Uterus (tissue), 2 donors: ENCODE data around the gene DHODH.
"Not testable (repeated sequence)": the region's sequence is repeated elsewhere in the genome, so short reads cannot be mapped to it uniquely, and the experiment has no call there.

Source experiments
- POLR2A ChIP-seq, 2 donors: fragments of 450-650 bp; IDR thresholded peaks; one replicate each; pipeline ENCODE4 v1.6.1; 2016; ENCODE audit warnings: antibody characterized with exemption in 2 of 2, mild to moderate bottlenecking in 1 of 2, moderate library complexity in 1 of 2
- TF ChIP-seq, protein P1 (sequence below), 4 experiments: fragments of 200-600 bp in 2 of 4; fragments of 450-650 bp in 2 of 4; sonication (generic) in 2 of 4; IDR thresholded peaks; one replicate each; pipeline ENCODE4 v1.5.1; 2016 to 2019; ENCODE audit warnings: antibody characterized with exemption in 4 of 4, mild to moderate bottlenecking in 2 of 4, moderate library complexity in 1 of 4

DNA sequence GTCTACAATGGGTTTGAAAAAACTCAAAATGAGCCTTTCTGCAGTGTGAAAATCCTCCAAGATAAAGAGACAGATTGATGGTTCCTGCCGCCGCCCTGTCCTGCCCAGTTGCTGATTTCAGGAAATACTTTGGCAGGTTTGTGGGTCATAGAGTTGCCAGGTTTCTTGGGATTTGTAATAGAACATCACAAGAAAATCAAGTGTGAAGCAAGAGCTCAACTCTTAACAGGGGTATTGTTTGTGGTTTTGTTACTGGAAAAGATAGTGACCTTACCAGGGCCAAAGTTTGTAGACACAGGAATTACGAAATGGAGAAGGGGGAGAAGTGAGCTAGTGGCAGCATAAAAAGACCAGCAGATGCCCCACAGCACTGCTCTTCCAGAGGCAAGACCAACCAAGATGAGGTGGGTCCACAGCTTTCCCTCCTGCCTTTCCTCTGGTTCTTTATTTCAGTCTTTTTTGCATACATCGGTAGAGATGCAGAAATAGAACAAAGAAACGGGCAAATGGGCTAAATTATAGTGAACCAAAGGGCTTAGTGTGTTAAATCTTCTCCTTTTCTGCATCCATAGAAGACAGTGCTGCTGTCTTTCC, 45.8 kb downstream of the DHODH start, which contains the start of gene HP:
- TF ChIP-seq POLR2A (IDR thresholded peaks at IDR 0.05) = not testable (repeated sequence)
- TF ChIP-seq, protein P1, sequence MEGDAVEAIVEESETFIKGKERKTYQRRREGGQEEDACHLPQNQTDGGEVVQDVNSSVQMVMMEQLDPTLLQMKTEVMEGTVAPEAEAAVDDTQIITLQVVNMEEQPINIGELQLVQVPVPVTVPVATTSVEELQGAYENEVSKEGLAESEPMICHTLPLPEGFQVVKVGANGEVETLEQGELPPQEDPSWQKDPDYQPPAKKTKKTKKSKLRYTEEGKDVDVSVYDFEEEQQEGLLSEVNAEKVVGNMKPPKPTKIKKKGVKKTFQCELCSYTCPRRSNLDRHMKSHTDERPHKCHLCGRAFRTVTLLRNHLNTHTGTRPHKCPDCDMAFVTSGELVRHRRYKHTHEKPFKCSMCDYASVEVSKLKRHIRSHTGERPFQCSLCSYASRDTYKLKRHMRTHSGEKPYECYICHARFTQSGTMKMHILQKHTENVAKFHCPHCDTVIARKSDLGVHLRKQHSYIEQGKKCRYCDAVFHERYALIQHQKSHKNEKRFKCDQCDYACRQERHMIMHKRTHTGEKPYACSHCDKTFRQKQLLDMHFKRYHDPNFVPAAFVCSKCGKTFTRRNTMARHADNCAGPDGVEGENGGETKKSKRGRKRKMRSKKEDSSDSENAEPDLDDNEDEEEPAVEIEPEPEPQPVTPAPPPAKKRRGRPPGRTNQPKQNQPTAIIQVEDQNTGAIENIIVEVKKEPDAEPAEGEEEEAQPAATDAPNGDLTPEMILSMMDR (IDR thresholded peaks at IDR 0.05) = not testable (repeated sequence)
